ENCODE results near the gene EIF3I.

GRCh38 chr1:32234792-32235191 is 12.6 kb downstream of the EIF3I start:
- TF ChIP-seq CTCF (IDR thresholded peaks at IDR 0.05): no peak
- no peak for TF ChIP-seq POLR2AphosphoS5 (IDR thresholded peaks at IDR 0.05; ENCODE audit: low read depth, low read length)
